Fibroblast of mammary gland (primary cell): ENCODE data around the gene R3HDM1.

Source experiments
- DNase-seq: peaks from one replicate; pipeline ENCODE4 v3.0.0-alpha.2; 2010; ENCODE audit warnings: low read depth
- H3K4me3 ChIP-seq: 2 replicates; pipeline ENCODE4 v1.5.1; 2011; ENCODE audit warnings: low read depth, mild to moderate bottlenecking, low read length, moderate library complexity; ENCODE audit not compliant: control insufficient read depth
- CTCF ChIP-seq: conservative IDR thresholded peaks from 2 replicates; pipeline ENCODE4 v1.5.1; 2011; ENCODE audit warnings: low read depth, low read length, inconsistent platforms; ENCODE audit not compliant: control insufficient read depth, insufficient read depth

R3HDM1 gene

GRCh38 chr2:135546436-135546835, 15.2 kb downstream of the R3HDM1 start:
- TF ChIP-seq CTCF, result no peak
- no peak for DNase-seq
- H3K4me3 ChIP-seq, result no peak overlapping the region

GRCh38 chr2:135547311-135547710, 16.0 kb downstream of the R3HDM1 start:
- no peak for DNase-seq
- no peak overlapping the region for H3K4me3 ChIP-seq
- TF ChIP-seq CTCF, result no peak

GRCh38 chr2:135551356-135551755, 20.1 kb downstream of the R3HDM1 start:
- H3K4me3 ChIP-seq, result no peak overlapping the region
- DNase-seq, result no peak
- TF ChIP-seq CTCF, result no peak

- no peak overlapping the region for H3K4me3 ChIP-seq
- DNase-seq, result no peak
- TF ChIP-seq CTCF, result no peak
Observed at GRCh38 chr2:135552887-135553286, 21.6 kb downstream of the R3HDM1 start.

GRCh38 chr2:135555311-135555710, 24.0 kb downstream of the R3HDM1 start:
- no peak for TF ChIP-seq CTCF
- no peak for DNase-seq
- H3K4me3 ChIP-seq, result no peak overlapping the region

GRCh38 chr2:135557530-135557929, 26.2 kb downstream of the R3HDM1 start:
- no peak overlapping the region for H3K4me3 ChIP-seq
- TF ChIP-seq CTCF, result no peak
- DNase-seq, result peak; percentile 21

GRCh38 chr2:135561925-135562324, 30.6 kb downstream of the R3HDM1 start:
- TF ChIP-seq CTCF, result no peak
- H3K4me3 ChIP-seq, result no peak overlapping the region
- DNase-seq, result no peak
